Vagina (tissue), 2 donors: Measurements from ENCODE around the gene ERFE. TPM values are rescaled to one million over a fixed set of nuclear protein-coding genes. Genes with fewer than 3 reads are reported as not detected.

Source experiments
- DNase-seq, 2 donors: peaks; one replicate each; pipeline ENCODE4 v3.0.0-alpha.2; 2017; ENCODE audit errors: extremely low spot score in 2 of 2
- H3K27ac ChIP-seq: fragments of 200-600 bp; sonication (generic); one replicate; pipeline ENCODE4 v1.5.1; 2019
- H3K27me3 ChIP-seq: fragments of 200-600 bp; sonication (generic); one replicate; pipeline ENCODE4 v1.5.1; 2019
- H3K36me3 ChIP-seq, 2 donors: fragments of 200-600 bp; sonication (generic); one replicate each; pipeline ENCODE4 v1.5.1; 2017 to 2019
- H3K4me1 ChIP-seq: fragments of 200-600 bp; sonication (generic); one replicate; pipeline ENCODE4 v1.5.1; 2019
- H3K4me3 ChIP-seq, 2 donors: fragments of 200-600 bp; sonication (generic); 1 replicate in 1 of 2; 2 replicates in 1 of 2; pipeline ENCODE4 v1.5.1; 2016 to 2019
- H3K9me3 ChIP-seq: fragments of 200-600 bp; sonication (generic); one replicate; pipeline ENCODE4 v1.5.1; 2019
- CTCF ChIP-seq, 3 experiments: fragments of 450-650 bp in 2 of 3; fragments of 200-600 bp in 1 of 3; sonication (generic) in 1 of 3; IDR thresholded peaks; one replicate each; pipeline ENCODE4 v1.5.1; 2017 to 2019; ENCODE audit warnings: antibody characterized with exemption in 3 of 3, mild to moderate bottlenecking in 2 of 3, moderate library complexity in 2 of 3
- POLR2A ChIP-seq, 2 donors: fragments of 450-650 bp; IDR thresholded peaks; one replicate each; pipeline ENCODE4 v1.6.1; 2017; ENCODE audit warnings: antibody characterized with exemption in 2 of 2, mild to moderate bottlenecking in 2 of 2, moderate library complexity in 2 of 2
- POLR2AphosphoS5 ChIP-seq, 2 donors: sonication (generic); formaldehyde crosslinking; IDR thresholded peaks; one replicate each; pipeline ENCODE4 v1.9.0; 2017; ENCODE audit warnings: antibody characterized with exemption in 2 of 2, mild to moderate bottlenecking in 2 of 2, low read depth in 1 of 2; ENCODE audit not compliant: insufficient read depth in 1 of 2
- intact Hi-C: fragments of 100-400 bp; cut with DNase I; formaldehyde crosslinking; loops from one replicate; pipeline ENCODE4 v1.15.1; 2023
- total RNA-seq: library from RNA; depleted of rRNA; stranded (reverse); fragments of >200 nt; gene quantifications from one replicate; pipeline ENCODE4 v1.2.3, GENCODE V29; 2016

The ERFE gene
- total RNA-seq, 1 donor from 2014 or later = not detected

GRCh38 chr2:238182362-238182761 lies 23.6 kb downstream of the ERFE start:
- H3K27ac ChIP-seq = no peak overlapping the region
- TF ChIP-seq POLR2AphosphoS5 (IDR thresholded peaks at IDR 0.05; ENCODE audit: insufficient read depth in 1 of 2, low read depth in 1 of 2) (no peak), CTCF (IDR thresholded peaks at IDR 0.05) (no peak), POLR2A (IDR thresholded peaks at IDR 0.05) (no peak)
- H3K4me1 ChIP-seq = no peaks in the 10 kb centered on the region
- H3K9me3 ChIP-seq = no peaks in the 10 kb centered on the region
- intact Hi-C loops = no loop called here
- H3K27me3 ChIP-seq = no peaks in the 10 kb centered on the region
- peaks cover 0 to 99% of the 10 kb centered on the region in 2 donors for H3K36me3 ChIP-seq
- H3K4me3 ChIP-seq = no peak overlapping the region
- no peak for DNase-seq

DNA sequence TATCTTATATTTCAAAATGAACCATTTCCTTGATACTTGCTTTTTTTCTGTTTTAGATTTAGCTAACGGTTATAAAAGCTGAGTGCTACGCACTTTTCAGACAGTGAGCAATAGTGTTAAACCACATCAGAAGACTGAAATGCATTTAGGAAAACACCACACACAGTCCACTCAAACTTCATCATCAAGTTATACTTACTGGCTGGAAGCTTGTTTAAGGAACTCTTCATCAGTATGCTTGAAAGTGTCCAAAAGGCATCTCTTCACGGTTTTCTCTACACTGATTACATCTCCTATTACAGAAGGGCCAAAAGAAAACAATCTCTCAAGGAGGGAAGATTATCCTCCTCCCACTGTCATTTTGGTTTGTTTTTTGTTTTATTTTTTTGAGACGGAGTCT lies 25.1 kb downstream of the ERFE start:
- H3K36me3 ChIP-seq = peaks cover 0 to 99% of the 10 kb centered on the region in 2 donors

GRCh38 chr2:238187618-238188548 lies 29.1 kb downstream of the ERFE start:
- Histone ChIP-seq H3K27ac (no peak overlapping the region), H3K27me3 (no peaks in the 10 kb centered on the region), H3K4me1 (no peaks in the 10 kb centered on the region), H3K4me3 (no peak overlapping the region), H3K36me3 (peaks cover 0 to 92% of the 10 kb centered on the region in 2 donors), H3K9me3 (no peaks in the 10 kb centered on the region)
- intact Hi-C loops = no loop called here
- DNase-seq = no peak
- no peak for TF ChIP-seq CTCF (IDR thresholded peaks at IDR 0.05)
- no peak for TF ChIP-seq POLR2A (IDR thresholded peaks at IDR 0.05)
- TF ChIP-seq POLR2AphosphoS5 (IDR thresholded peaks at IDR 0.05; ENCODE audit: insufficient read depth in 1 of 2, low read depth in 1 of 2) = no peak

More for the DNA sequence above, 25.1 kb downstream of the ERFE start:
- TF ChIP-seq POLR2A (IDR thresholded peaks at IDR 0.05) (no peak), CTCF (IDR thresholded peaks at IDR 0.05) (no peak), POLR2AphosphoS5 (IDR thresholded peaks at IDR 0.05; ENCODE audit: insufficient read depth in 1 of 2, low read depth in 1 of 2) (no peak)
- H3K9me3 ChIP-seq = no peaks in the 10 kb centered on the region
- intact Hi-C loops = no loop called here
- no peak for DNase-seq
- no peak overlapping the region for H3K27ac ChIP-seq
- no peak overlapping the region for H3K4me3 ChIP-seq
- H3K4me1 ChIP-seq = no peaks in the 10 kb centered on the region
- no peaks in the 10 kb centered on the region for H3K27me3 ChIP-seq

DNA sequence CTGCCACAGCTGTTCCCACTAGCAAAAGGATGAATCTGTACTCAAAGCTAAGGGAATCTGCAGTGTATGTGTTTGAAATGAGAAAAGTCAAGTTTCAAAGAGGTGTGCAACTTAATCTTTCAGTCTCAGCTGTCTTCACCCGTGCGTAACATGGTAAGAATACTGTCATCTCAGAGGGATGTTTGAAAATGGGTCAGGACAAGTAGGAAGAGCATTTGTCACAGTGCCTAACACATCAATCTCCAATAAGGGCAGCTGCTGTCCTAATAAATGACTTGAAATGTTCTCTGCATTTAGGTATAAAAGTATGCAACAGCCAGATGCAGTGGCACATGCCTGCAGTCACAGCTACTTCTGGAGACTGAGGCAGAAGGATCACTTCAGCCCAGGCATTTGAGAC lies 31.7 kb downstream of the ERFE start:
- Histone ChIP-seq H3K36me3 (peaks cover 0 to 79% of the 10 kb centered on the region in 2 donors), H3K27ac (no peak overlapping the region), H3K4me3 (no peak overlapping the region), H3K4me1 (no peaks in the 10 kb centered on the region), H3K27me3 (no peaks in the 10 kb centered on the region), H3K9me3 (no peaks in the 10 kb centered on the region)
- intact Hi-C loops = no loop called here
- no peak for DNase-seq
- TF ChIP-seq POLR2A (IDR thresholded peaks at IDR 0.05) (no peak), CTCF (IDR thresholded peaks at IDR 0.05) (no peak), POLR2AphosphoS5 (IDR thresholded peaks at IDR 0.05; ENCODE audit: insufficient read depth in 1 of 2, low read depth in 1 of 2) (no peak)
